Activated naive CD4-positive, alpha-beta T cell treated with anti-CD3 and anti-CD28 coated beads for 36 hours (primary cell): ENCODE data around the gene ST6GALNAC6. TPM values are rescaled to one million over a fixed set of nuclear protein-coding genes. Genes with fewer than 3 reads are reported as not detected.

ENCODE experiments used
- CTCF ChIA-PET: fragments of 350-600 bp; sonication (Branson Sonifier 250); formaldehyde crosslinking; loops from one replicate; lab custom pipeline; 2021; ENCODE audit warnings: antibody characterized with exemption; lab: Charles Lee
- DNase-seq: peaks from one replicate; pipeline ENCODE4 v3.0.0-alpha.2; 2020
- H3K27ac Mint-ChIP-seq: one replicate; pipeline ENCODE4 v1.8.0; 2021; ENCODE audit warnings: mild to moderate bottlenecking, mixed read lengths
- H3K27me3 Mint-ChIP-seq: one replicate; pipeline ENCODE4 v1.8.0; 2021; ENCODE audit warnings: low read depth, mixed read lengths
- H3K36me3 Mint-ChIP-seq: one replicate; pipeline ENCODE4 v1.8.0; 2021; ENCODE audit warnings: low read depth, mixed read lengths
- H3K4me1 Mint-ChIP-seq: one replicate; pipeline ENCODE4 v1.8.0; 2021; ENCODE audit warnings: low read depth, mixed read lengths
- H3K4me3 Mint-ChIP-seq: one replicate; pipeline ENCODE4 v1.8.0; 2021; ENCODE audit warnings: mild to moderate bottlenecking, moderate library complexity, mixed read lengths
- H3K9me3 Mint-ChIP-seq: one replicate; pipeline ENCODE4 v1.8.0; 2021; ENCODE audit warnings: mixed read lengths
- intact Hi-C: fragments of 100-400 bp; cut with micrococcal nuclease; formaldehyde crosslinking; loops from one replicate; pipeline ENCODE4 v1.15.1; 2023
- total RNA-seq, 2 experiments: library from RNA; stranded (reverse); gene quantifications; one replicate each; pipeline ENCODE4 v1.2.3, GENCODE V29; 2021

Gene ST6GALNAC6
- 10 to 100 TPM; 28.7 to 29.1 TPM for total RNA-seq

- Mint-ChIP-seq H3K36me3 (peaks cover 30% of the 10 kb centered on the region), H3K4me3 (peak within 1 kb of the TSS; percentile 82), H3K9me3 (no peaks in the 10 kb centered on the region), H3K4me1 (peaks cover 42% of the 10 kb centered on the region), H3K27ac (peak within 1 kb of the TSS; percentile 78), H3K27me3 (no peaks in the 10 kb centered on the region)
- peak; percentile 68 for DNase-seq
- CTCF ChIA-PET, result interaction anchor here (1.4 to 1.8 kb wide), 2 partner anchors 16 to 20 kb away, joined by 4 read pairs; no protein-coding TSS in a partner anchor
- intact Hi-C loops, result no loop called here
Observed at GRCh38 chr9:127899128-127899943, at the start of gene ST6GALNAC6. ST6GALNAC6 (minus strand) TSS chr9:127899603; CDS start chr9:127897981, 1,622 bp downstream.

GRCh38 chr9:127947841-127948710 is 48.7 kb upstream of the ST6GALNAC6 start:
- intact Hi-C loops, result no loop called here
- CTCF ChIA-PET, result interaction anchor here (0.6 to 9.4 kb wide), 5 partner anchors 10 to 86 kb away, joined by 3 to 120 read pairs (median 3); no protein-coding TSS in a partner anchor
- H3K9me3 Mint-ChIP-seq, result no peaks in the 10 kb centered on the region
- no peaks in the 10 kb centered on the region for H3K27me3 Mint-ChIP-seq
- H3K4me1 Mint-ChIP-seq, result peaks cover 69% of the 10 kb centered on the region
- no peak for DNase-seq
- no peak overlapping the region for H3K4me3 Mint-ChIP-seq
- H3K27ac Mint-ChIP-seq, result peak overlapping the region; percentile 84
- H3K36me3 Mint-ChIP-seq, result peaks cover 20% of the 10 kb centered on the region

- CTCF ChIA-PET, result interaction anchor here (8.8 to 9.4 kb wide), 2 partner anchors 11 to 87 kb away, joined by 120 to 212 read pairs; no protein-coding TSS in a partner anchor
Observed at GRCh38 chr9:127946728-127947127, 47.3 kb upstream of the ST6GALNAC6 start.

GRCh38 chr9:127945942-127946341 is 46.5 kb upstream of the ST6GALNAC6 start:
- intact Hi-C loops, result no loop called here
- no peaks in the 10 kb centered on the region for H3K9me3 Mint-ChIP-seq
- peaks cover 27% of the 10 kb centered on the region for H3K36me3 Mint-ChIP-seq
- H3K27me3 Mint-ChIP-seq, result no peaks in the 10 kb centered on the region
- no peak for DNase-seq
- peak overlapping the region; percentile 77 for H3K27ac Mint-ChIP-seq
- no peak overlapping the region for H3K4me3 Mint-ChIP-seq
- peaks cover 54% of the 10 kb centered on the region for H3K4me1 Mint-ChIP-seq
- CTCF ChIA-PET, result interaction anchor here (8.8 to 9.4 kb wide), 2 partner anchors 12 to 88 kb away, joined by 120 to 212 read pairs; no protein-coding TSS in a partner anchor

More at GRCh38 chr9:127946728-127947127, 47.3 kb upstream of the ST6GALNAC6 start:
- H3K27me3 Mint-ChIP-seq, result no peaks in the 10 kb centered on the region
- H3K9me3 Mint-ChIP-seq, result no peaks in the 10 kb centered on the region
- DNase-seq, result no peak
- H3K4me3 Mint-ChIP-seq, result no peak overlapping the region
- intact Hi-C loops, result no loop called here
- peaks cover 62% of the 10 kb centered on the region for H3K4me1 Mint-ChIP-seq
- H3K27ac Mint-ChIP-seq, result peak overlapping the region; percentile 77
- peaks cover 29% of the 10 kb centered on the region for H3K36me3 Mint-ChIP-seq

GRCh38 chr9:127945338-127945737 is 45.9 kb upstream of the ST6GALNAC6 start:
- intact Hi-C loops, result no loop called here
- peak overlapping the region; percentile 46 for H3K27ac Mint-ChIP-seq
- no peak for DNase-seq

GRCh38 chr9:127944586-127945218 is 45.3 kb upstream of the ST6GALNAC6 start:
- CTCF ChIA-PET, result interaction anchor here (0.6 to 9.4 kb wide), 19 partner anchors 12 to 246 kb away, joined by 3 to 212 read pairs (median 5); partner anchors contain the start of genes EEIG1 and NAIF1
- Mint-ChIP-seq H3K9me3 (no peaks in the 10 kb centered on the region), H3K27me3 (no peaks in the 10 kb centered on the region), H3K4me1 (peaks cover 43% of the 10 kb centered on the region), H3K36me3 (peaks cover 28% of the 10 kb centered on the region), H3K4me3 (no peak overlapping the region), H3K27ac (peak overlapping the region; percentile 46)
- intact Hi-C loops, result loop anchor here (5.0 kb wide), 1 partner anchor 33 kb away; no protein-coding TSS in a partner anchor
- DNase-seq, result no peak

More at GRCh38 chr9:127945338-127945737, 45.9 kb upstream of the ST6GALNAC6 start:
- H3K4me3 Mint-ChIP-seq, result no peak overlapping the region
- H3K36me3 Mint-ChIP-seq, result peaks cover 26% of the 10 kb centered on the region
- H3K4me1 Mint-ChIP-seq, result peaks cover 48% of the 10 kb centered on the region
- H3K9me3 Mint-ChIP-seq, result no peaks in the 10 kb centered on the region
- no peaks in the 10 kb centered on the region for H3K27me3 Mint-ChIP-seq
- CTCF ChIA-PET, result interaction anchor here (1.0 to 9.4 kb wide), 4 partner anchors 12 to 173 kb away, joined by 5 to 212 read pairs (median 98); partner anchors contain the start of gene EEIG1

GRCh38 chr9:127943731-127944144 is 44.3 kb upstream of the ST6GALNAC6 start:
- Mint-ChIP-seq H3K27ac (peak overlapping the region; percentile 82), H3K9me3 (no peaks in the 10 kb centered on the region), H3K27me3 (no peaks in the 10 kb centered on the region), H3K4me3 (no peak overlapping the region), H3K4me1 (peaks cover 37% of the 10 kb centered on the region), H3K36me3 (peaks cover 27% of the 10 kb centered on the region)
- CTCF ChIA-PET, result interaction anchor here (0.6 to 9.4 kb wide), 27 partner anchors 8 to 247 kb away, joined by 3 to 212 read pairs (median 5); partner anchors contain the start of genes EEIG1, NAIF1 and PIP5KL1
- DNase-seq, result peak; percentile 89
- intact Hi-C loops, result loop anchor here (1.0 to 5.0 kb wide), 5 partner anchors 12 to 174 kb away; no protein-coding TSS in a partner anchor

- DNase-seq, result peak; percentile 5
- peaks cover 25% of the 10 kb centered on the region for H3K36me3 Mint-ChIP-seq
Observed at GRCh38 chr9:127943011-127943662, 43.7 kb upstream of the ST6GALNAC6 start.

GRCh38 chr9:127942216-127943010 is 43.0 kb upstream of the ST6GALNAC6 start:
- Mint-ChIP-seq H3K9me3 (no peaks in the 10 kb centered on the region), H3K27me3 (no peaks in the 10 kb centered on the region), H3K27ac (peak overlapping the region; percentile 59), H3K4me3 (no peak overlapping the region), H3K36me3 (peaks cover 29% of the 10 kb centered on the region), H3K4me1 (peaks cover 38% of the 10 kb centered on the region)
- intact Hi-C loops, result loop anchor here (1.0 to 5.0 kb wide), 5 partner anchors 13 to 175 kb away; no protein-coding TSS in a partner anchor
- DNase-seq, result peak; percentile 52
- CTCF ChIA-PET, result interaction anchor here (0.6 to 9.4 kb wide), 25 partner anchors 9 to 208 kb away, joined by 3 to 212 read pairs (median 4); partner anchors contain the start of genes EEIG1, PIP5KL1 and TOR2A

More at GRCh38 chr9:127943011-127943662, 43.7 kb upstream of the ST6GALNAC6 start:
- no peaks in the 10 kb centered on the region for H3K27me3 Mint-ChIP-seq
- H3K4me1 Mint-ChIP-seq, result peaks cover 38% of the 10 kb centered on the region
- CTCF ChIA-PET, result interaction anchor here (0.6 to 9.4 kb wide), 29 partner anchors 9 to 208 kb away, joined by 3 to 212 read pairs (median 5); partner anchors contain the start of genes EEIG1, PIP5KL1 and TOR2A
- no peak overlapping the region for H3K4me3 Mint-ChIP-seq
- peak overlapping the region; percentile 59 for H3K27ac Mint-ChIP-seq
- intact Hi-C loops, result loop anchor here (1.0 to 5.0 kb wide), 5 partner anchors 12 to 174 kb away; no protein-coding TSS in a partner anchor
- H3K9me3 Mint-ChIP-seq, result no peaks in the 10 kb centered on the region

- intact Hi-C loops, result loop anchor here (5.0 kb wide), 1 partner anchor 35 kb away; no protein-coding TSS in a partner anchor
- no peak for DNase-seq
- Mint-ChIP-seq H3K36me3 (peaks cover 31% of the 10 kb centered on the region), H3K27ac (no peak overlapping the region), H3K4me1 (peaks cover 37% of the 10 kb centered on the region), H3K4me3 (no peak overlapping the region), H3K27me3 (no peaks in the 10 kb centered on the region), H3K9me3 (no peaks in the 10 kb centered on the region)
- CTCF ChIA-PET, result interaction anchor here (0.8 to 9.4 kb wide), 19 partner anchors 9 to 162 kb away, joined by 3 to 212 read pairs (median 5); partner anchors contain the start of genes EEIG1 and PIP5KL1
Observed at GRCh38 chr9:127941961-127942215, 42.5 kb upstream of the ST6GALNAC6 start.
